OCI-LY7 (cell line): Measurements from ENCODE around the gene RAB3B. TPM values are rescaled to one million over a fixed set of nuclear protein-coding genes. Genes with fewer than 3 reads are reported as not detected.

Experiments
- BruUV-seq: library from RNA; stranded (reverse); fragments of 400-500 nt; replicated peaks from 2 replicates; lab custom pipeline; 2021; lab: Mats Ljungman, UMichigan
- CTCF ChIA-PET: fragments of 300-600 bp; sonication (Branson Sonifier 250); formaldehyde crosslinking; loops from one replicate; lab custom pipeline; 2022; ENCODE audit warnings: antibody characterized with exemption; ENCODE audit not compliant: unreplicated experiment; lab: Charles Lee
- POLR2A ChIA-PET: fragments of 300-600 bp; sonication (Branson Sonifier 250); formaldehyde crosslinking; loops from one replicate; lab custom pipeline; 2022; ENCODE audit warnings: antibody characterized with exemption; lab: Charles Lee
- DNase-seq: peaks from one replicate; pipeline ENCODE4 v3.0.0-alpha.2; 2015; ENCODE audit warnings: low spot score
- H2AFZ ChIP-seq: fragments of 200-600 bp; sonication (generic), shearing (Covaris generic); 2 replicates; pipeline ENCODE4 v1.6.1; 2014; ENCODE audit warnings: mild to moderate bottlenecking, antibody characterized with exemption, low read length, moderate library complexity
- H3K27ac ChIP-seq: fragments of 200-600 bp; sonication (generic); 2 replicates; pipeline ENCODE4 v1.5.1; 2014; ENCODE audit warnings: mixed run types, low read depth, mild to moderate bottlenecking, moderate library complexity, low read length, inconsistent platforms; ENCODE audit not compliant: poor library complexity, severe bottlenecking
- H3K36me3 ChIP-seq: fragments of 200-600 bp; sonication (generic); 2 replicates; pipeline ENCODE4 v1.6.1; 2014; ENCODE audit warnings: mild to moderate bottlenecking, antibody characterized with exemption, low read length, moderate library complexity, mixed read lengths; ENCODE audit not compliant: insufficient read depth
- H3K4me1 ChIP-seq: fragments of 200-600 bp; sonication (generic); 2 replicates; pipeline ENCODE4 v1.5.1; 2014; ENCODE audit warnings: mild to moderate bottlenecking, low read length; ENCODE audit not compliant: insufficient read depth, poor library complexity, severe bottlenecking
- H3K4me2 ChIP-seq: fragments of 200-600 bp; sonication (generic); 2 replicates; pipeline ENCODE4 v1.6.1; 2014; ENCODE audit warnings: mild to moderate bottlenecking, low read length
- H3K4me3 ChIP-seq: fragments of 200-600 bp; sonication (generic); 2 replicates; pipeline ENCODE4 v1.5.1; 2014; ENCODE audit warnings: mild to moderate bottlenecking, low read depth, low read length; ENCODE audit not compliant: poor library complexity, severe bottlenecking
- H3K79me2 ChIP-seq: fragments of 200-600 bp; sonication (generic); 2 replicates; pipeline ENCODE4 v1.6.1; 2016; ENCODE audit warnings: low read depth, mild to moderate bottlenecking, low read length, moderate library complexity, mixed read lengths; ENCODE audit not compliant: insufficient read depth
- H3K9me2 ChIP-seq: fragments of 200-600 bp; sonication (generic); 2 replicates; pipeline ENCODE4 v1.6.1; 2016; ENCODE audit warnings: mild to moderate bottlenecking, low read length, mixed read lengths; ENCODE audit not compliant: insufficient read depth
- H3K9me3 ChIP-seq: fragments of 200-600 bp; sonication (generic); 2 replicates; pipeline ENCODE4 v1.6.1; 2014; ENCODE audit warnings: mild to moderate bottlenecking, mixed run types, low read length, mixed read lengths
- H4K20me1 ChIP-seq: fragments of 200-600 bp; sonication (generic); 2 replicates; pipeline ENCODE4 v1.6.1; 2014; ENCODE audit warnings: mild to moderate bottlenecking, antibody characterized with exemption, low read length, moderate library complexity, mixed read lengths; ENCODE audit not compliant: insufficient read depth
- CTCF ChIP-seq: fragments of 200-600 bp; sonication (generic); conservative IDR thresholded peaks from 2 replicates; pipeline ENCODE4 v1.5.1; 2014; ENCODE audit warnings: mild to moderate bottlenecking, antibody characterized with exemption, low read length, moderate library complexity, mixed read lengths
- EZH2phosphoT487 ChIP-seq: fragments of 200-600 bp; sonication (generic); IDR thresholded peaks from 2 replicates; pipeline ENCODE4 v1.6.1; 2018; ENCODE audit warnings: low read depth, borderline replicate concordance, mild to moderate bottlenecking, mixed run types, antibody characterized with exemption, low read length, moderate library complexity, mixed read lengths
- intact Hi-C: fragments of 100-400 bp; cut with micrococcal nuclease; formaldehyde crosslinking; loops from one replicate; pipeline ENCODE4 v1.10.0; 2022; ENCODE audit not compliant: unreplicated experiment
- total RNA-seq, 2 experiments: library from RNA; depleted of rRNA in 1 of 2; stranded (reverse); fragments of >200 nt in 1 of 2; shearing (Covaris generic) in 1 of 2; gene quantifications; 2 replicates each; pipeline ENCODE4 v1.2.3, GENCODE V29; 2014 to 2022

RAB3B gene
- total RNA-seq, 2 experiments from 2014 or later, result 0.03 TPM; not detected in 1

- Histone ChIP-seq H3K9me2 (no peaks in the 10 kb centered on the region), H3K4me1 (no peaks in the 10 kb centered on the region), H3K79me2 (no peaks in the 10 kb centered on the region), H3K4me3 (no peak overlapping the region), H3K36me3 (no peaks in the 10 kb centered on the region), H2AFZ (no peak overlapping the region), H3K4me2 (no peak overlapping the region), H3K9me3 (no peaks in the 10 kb centered on the region), H4K20me1 (no peaks in the 10 kb centered on the region), H3K27ac (no peak overlapping the region)
- intact Hi-C loops, result no loop called here
- no peak for DNase-seq
- no TSS peak for BruUV-seq
- ChIA-PET CTCF (no interaction called here), POLR2A (interaction anchor here (0.6 kb wide), 1 partner anchor 164 kb away, joined by 3 read pairs; no protein-coding TSS in a partner anchor)
- no peak for TF ChIP-seq CTCF
- no peak for TF ChIP-seq EZH2phosphoT487
These were observed 91.5 kb downstream of the RAB3B start for GRCh38 chr1:51899022-51899421.

GRCh38 chr1:51898090-51898734 is 92.3 kb downstream of the RAB3B start:
- intact Hi-C loops, result no loop called here

More at GRCh38 chr1:51898090-51898734, 92.3 kb downstream of the RAB3B start:
- H3K9me2 ChIP-seq, result no peaks in the 10 kb centered on the region
- H3K79me2 ChIP-seq, result no peaks in the 10 kb centered on the region
- TF ChIP-seq CTCF, result no peak
- TF ChIP-seq EZH2phosphoT487, result no peak
- H3K27ac ChIP-seq, result no peak overlapping the region
- H3K4me3 ChIP-seq, result no peak overlapping the region
- POLR2A ChIA-PET, result interaction anchor here (0.6 kb wide), 1 partner anchor 1504 kb away, joined by 3 read pairs; no protein-coding TSS in a partner anchor
- BruUV-seq, result no TSS peak
- no peaks in the 10 kb centered on the region for H3K36me3 ChIP-seq
- no peaks in the 10 kb centered on the region for H3K9me3 ChIP-seq
- DNase-seq, result no peak
- no peak overlapping the region for H2AFZ ChIP-seq
- no peaks in the 10 kb centered on the region for H4K20me1 ChIP-seq
- H3K4me1 ChIP-seq, result no peaks in the 10 kb centered on the region
- H3K4me2 ChIP-seq, result no peak overlapping the region
- CTCF ChIA-PET, result interaction anchor here (0.6 kb wide), 1 partner anchor 57 kb away, joined by 3 read pairs; no protein-coding TSS in a partner anchor
